DOHH2 (cell line): ENCODE results near the gene UCHL5.

Source experiments
- H3F3A ChIP-seq: fragments of 200-600 bp; sonication (generic), shearing (Covaris generic); 2 replicates; pipeline ENCODE4 v1.6.0; 2016; ENCODE audit warnings: antibody characterized with exemption, mild to moderate bottlenecking; ENCODE audit not compliant: control insufficient read depth, insufficient read depth
- H3K27ac ChIP-seq: fragments of 200-600 bp; sonication (generic); 2 replicates; pipeline ENCODE4 v1.5.1; 2014; ENCODE audit warnings: low read depth, mild to moderate bottlenecking, low read length, moderate library complexity
- H3K27me3 ChIP-seq: fragments of 200-600 bp; sonication (generic); 2 replicates; pipeline ENCODE4 v1.6.1; 2014; ENCODE audit warnings: mild to moderate bottlenecking, low read length, mixed read lengths; ENCODE audit not compliant: control insufficient read depth
- H3K36me3 ChIP-seq: fragments of 200-600 bp; sonication (generic); 2 replicates; pipeline ENCODE4 v1.6.1; 2014; ENCODE audit warnings: mild to moderate bottlenecking, low read length, moderate library complexity, mixed read lengths; ENCODE audit not compliant: control insufficient read depth
- H3K4me1 ChIP-seq: fragments of 200-600 bp; sonication (generic); 2 replicates; pipeline ENCODE4 v1.6.1; 2014; ENCODE audit warnings: mild to moderate bottlenecking, low read length, mixed read lengths; ENCODE audit not compliant: control insufficient read depth
- H3K4me2 ChIP-seq: fragments of 200-600 bp; sonication (generic); 2 replicates; pipeline ENCODE4 v1.6.0; 2014; ENCODE audit warnings: mild to moderate bottlenecking, low read length, moderate library complexity
- H3K4me3 ChIP-seq: fragments of 200-600 bp; sonication (generic); 2 replicates; pipeline ENCODE4 v1.5.1; 2014; ENCODE audit warnings: mild to moderate bottlenecking, low read length, mixed read lengths
- H3K79me2 ChIP-seq: fragments of 200-600 bp; sonication (generic); 2 replicates; pipeline ENCODE4 v1.6.1; 2014; ENCODE audit warnings: mild to moderate bottlenecking, low read length, mixed read lengths; ENCODE audit not compliant: control insufficient read depth
- H3K9me2 ChIP-seq: fragments of 200-600 bp; sonication (generic); replicated peaks from 2 replicates; pipeline ENCODE4 v1.6.1; 2014; ENCODE audit warnings: mild to moderate bottlenecking, low read length, mixed read lengths; ENCODE audit not compliant: control insufficient read depth
- H3K9me3 ChIP-seq: fragments of 200-600 bp; sonication (generic); 2 replicates; pipeline ENCODE4 v1.6.1; 2014; ENCODE audit warnings: antibody characterized with exemption, low read length, mixed read lengths; ENCODE audit not compliant: control insufficient read depth, insufficient read depth
- H4K20me1 ChIP-seq: fragments of 200-600 bp; sonication (generic); 2 replicates; pipeline ENCODE4 v1.6.0; 2014; ENCODE audit warnings: low read depth, mild to moderate bottlenecking, antibody characterized with exemption, low read length, moderate library complexity; ENCODE audit not compliant: control insufficient read depth, insufficient read depth
- EZH2phosphoT487 ChIP-seq: fragments of 200-600 bp; sonication (generic); IDR thresholded peaks from 2 replicates; pipeline ENCODE4 v1.6.1; 2017; ENCODE audit warnings: borderline replicate concordance, mild to moderate bottlenecking, antibody characterized with exemption, low read length, moderate library complexity, mixed read lengths
- TF ChIP-seq, protein P1 (sequence below): fragments of 200-600 bp; sonication (generic); IDR thresholded peaks from one replicate; pipeline ENCODE4 v1.5.1; 2014; ENCODE audit warnings: antibody characterized with exemption, mild to moderate bottlenecking, low read depth, low read length; ENCODE audit not compliant: poor library complexity, severe bottlenecking

The UCHL5 gene

DNA sequence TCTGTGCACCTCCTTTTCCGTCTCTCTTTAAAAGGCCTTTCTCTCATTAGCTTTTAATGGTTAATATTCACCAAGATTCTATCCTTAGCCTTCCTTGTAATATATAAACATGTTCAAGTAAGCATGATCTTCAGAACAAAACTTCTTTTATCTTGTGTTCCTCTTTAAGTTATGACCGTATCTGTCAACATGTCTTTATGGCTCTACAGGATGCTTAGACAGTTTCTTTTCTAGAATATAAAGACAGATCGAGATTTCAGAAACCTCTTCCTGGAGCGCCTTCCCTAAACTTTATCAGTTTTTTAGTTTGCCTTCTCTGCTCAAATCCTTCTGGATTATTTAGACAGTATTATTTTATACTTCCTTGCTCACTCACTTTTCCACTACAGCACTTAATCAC, 7.4 kb upstream of the UCHL5 start:
- no peak for TF ChIP-seq EZH2phosphoT487
- TF ChIP-seq, protein P1, sequence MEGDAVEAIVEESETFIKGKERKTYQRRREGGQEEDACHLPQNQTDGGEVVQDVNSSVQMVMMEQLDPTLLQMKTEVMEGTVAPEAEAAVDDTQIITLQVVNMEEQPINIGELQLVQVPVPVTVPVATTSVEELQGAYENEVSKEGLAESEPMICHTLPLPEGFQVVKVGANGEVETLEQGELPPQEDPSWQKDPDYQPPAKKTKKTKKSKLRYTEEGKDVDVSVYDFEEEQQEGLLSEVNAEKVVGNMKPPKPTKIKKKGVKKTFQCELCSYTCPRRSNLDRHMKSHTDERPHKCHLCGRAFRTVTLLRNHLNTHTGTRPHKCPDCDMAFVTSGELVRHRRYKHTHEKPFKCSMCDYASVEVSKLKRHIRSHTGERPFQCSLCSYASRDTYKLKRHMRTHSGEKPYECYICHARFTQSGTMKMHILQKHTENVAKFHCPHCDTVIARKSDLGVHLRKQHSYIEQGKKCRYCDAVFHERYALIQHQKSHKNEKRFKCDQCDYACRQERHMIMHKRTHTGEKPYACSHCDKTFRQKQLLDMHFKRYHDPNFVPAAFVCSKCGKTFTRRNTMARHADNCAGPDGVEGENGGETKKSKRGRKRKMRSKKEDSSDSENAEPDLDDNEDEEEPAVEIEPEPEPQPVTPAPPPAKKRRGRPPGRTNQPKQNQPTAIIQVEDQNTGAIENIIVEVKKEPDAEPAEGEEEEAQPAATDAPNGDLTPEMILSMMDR = no peak
- Histone ChIP-seq H3K4me1 (peaks cover 26% of the 10 kb centered on the region), H3K9me3 (peaks cover 5% of the 10 kb centered on the region; the same call in 1 of the 2 replicates), H3K9me2 (no peaks in the 10 kb centered on the region), H3K4me2 (no peak overlapping the region), H3K36me3 (peaks cover 35% of the 10 kb centered on the region), H3F3A (0 out of 2 replicates have a peak, but pooled peaks cover 2% of the 10 kb centered on the region), H3K79me2 (peaks cover 93% of the 10 kb centered on the region), H3K4me3 (no peak overlapping the region), H4K20me1 (peaks cover 4% of the 10 kb centered on the region; the same call in 1 of the 2 replicates), H3K27ac (no peak overlapping the region), H3K27me3 (no peaks in the 10 kb centered on the region)

DNA sequence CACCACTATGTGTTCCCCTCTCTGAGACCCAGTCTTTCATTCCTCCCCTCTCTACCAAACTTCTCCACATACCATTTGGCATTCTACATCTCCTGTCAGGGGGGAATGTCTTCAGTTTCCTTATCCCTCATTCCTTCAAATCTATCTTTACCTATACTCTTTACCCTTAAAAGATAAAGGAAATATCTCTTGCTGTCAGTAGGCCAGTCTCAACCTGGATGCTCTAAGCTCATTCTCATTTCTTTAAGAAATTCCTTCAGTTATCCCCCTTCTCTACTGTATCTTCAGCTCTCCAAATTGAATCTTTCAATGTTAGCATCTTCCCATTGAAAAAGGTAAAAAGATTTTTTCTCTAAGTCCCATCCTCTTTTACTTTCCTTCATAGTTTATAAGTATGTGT, 6.8 kb upstream of the UCHL5 start:
- no peak for TF ChIP-seq EZH2phosphoT487
- TF ChIP-seq, protein P1 = no peak
- Histone ChIP-seq H3K4me2 (no peak overlapping the region), H3K27me3 (no peaks in the 10 kb centered on the region), H3K4me1 (peaks cover 32% of the 10 kb centered on the region), H3F3A (0 out of 2 replicates have a peak, but pooled peaks cover 2% of the 10 kb centered on the region), H3K79me2 (peaks cover 94% of the 10 kb centered on the region), H3K27ac (no peak overlapping the region), H4K20me1 (peaks cover 4% of the 10 kb centered on the region; the same call in 1 of the 2 replicates), H3K9me3 (peaks cover 5% of the 10 kb centered on the region; the same call in 1 of the 2 replicates), H3K4me3 (no peak overlapping the region), H3K9me2 (no peaks in the 10 kb centered on the region), H3K36me3 (peaks cover 34% of the 10 kb centered on the region)

DNA sequence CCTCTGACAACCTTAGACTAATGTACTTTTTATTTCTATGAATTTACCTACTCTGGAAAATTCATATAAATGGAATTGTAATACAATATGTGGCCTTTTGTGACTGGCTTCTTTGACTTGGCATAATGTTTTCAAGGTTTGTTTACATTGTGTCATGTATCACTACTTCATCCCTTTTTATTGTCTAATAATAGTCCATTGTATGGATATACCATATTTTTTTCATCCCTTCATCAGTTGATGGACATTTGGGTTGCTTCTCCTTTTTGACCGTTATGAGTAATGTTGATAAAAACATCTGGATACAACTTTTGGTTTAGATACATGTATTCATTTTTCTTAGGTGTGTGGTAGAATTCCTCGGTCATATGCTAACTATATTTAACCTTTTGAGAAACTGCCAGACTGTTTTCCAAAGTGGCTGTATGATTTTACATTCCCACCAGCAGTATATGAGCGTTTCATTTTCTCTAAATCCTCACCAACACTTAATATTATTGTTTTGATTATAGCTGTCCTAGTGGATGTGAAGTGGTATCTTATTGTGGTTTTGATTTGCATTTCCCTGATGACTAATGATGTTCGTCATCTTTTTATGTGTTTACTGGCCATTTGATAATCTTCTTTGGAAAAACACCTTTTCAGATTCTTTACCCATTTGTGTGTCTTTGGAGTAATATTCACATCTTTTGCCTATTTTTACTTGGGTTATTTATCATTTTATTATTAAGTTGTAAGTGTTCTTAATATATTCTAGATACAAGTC, 3.7 kb upstream of the UCHL5 start:
- Histone ChIP-seq H3F3A (0 out of 2 replicates have a peak, but pooled peaks cover 2% of the 10 kb centered on the region), H3K79me2 (peaks cover 97% of the 10 kb centered on the region), H3K4me1 (peaks cover 28% of the 10 kb centered on the region), H3K9me3 (peaks cover 5% of the 10 kb centered on the region; the same call in 1 of the 2 replicates), H4K20me1 (peaks cover 4% of the 10 kb centered on the region; the same call in 1 of the 2 replicates), H3K4me3 (no peak overlapping the region), H3K4me2 (no peak overlapping the region; the same call in 1 of the 2 replicates), H3K27ac (no peak overlapping the region), H3K9me2 (no peaks in the 10 kb centered on the region), H3K36me3 (peaks cover 34% of the 10 kb centered on the region), H3K27me3 (no peaks in the 10 kb centered on the region)
- TF ChIP-seq, protein P1 = no peak
- TF ChIP-seq EZH2phosphoT487 = no peak
